Naive B cell (primary cell): Measurements from ENCODE around the gene SPATA17. TPM values are rescaled to one million over a fixed set of nuclear protein-coding genes. Genes with fewer than 3 reads are reported as not detected.

ENCODE experiments used
- ATAC-seq, 2 donors: fragments of 150-1000 bp; cut with Tn5 transposase; 2 replicates each; pipeline ENCODE4 v1.10.0; 2021; ENCODE audit warnings: low read depth in 2 of 2, mild to moderate bottlenecking in 2 of 2, moderate library complexity in 2 of 2
- DNase-seq: peaks from one replicate; pipeline ENCODE4 v3.0.0; 2022
- H3K27ac Mint-ChIP-seq, 6 donors: one replicate each; pipeline ENCODE4 v1.8.0; 2020 to 2022; ENCODE audit warnings: mild to moderate bottlenecking in 6 of 6, mixed read lengths in 6 of 6, moderate library complexity in 5 of 6, inconsistent platforms in 2 of 6
- H3K27me3 Mint-ChIP-seq, 3 donors: one replicate each; pipeline ENCODE4 v1.8.0; 2021 to 2022; ENCODE audit warnings: mixed read lengths in 3 of 3, mild to moderate bottlenecking in 1 of 3
- H3K36me3 Mint-ChIP-seq, 2 donors: one replicate each; pipeline ENCODE4 v1.8.0; 2020 to 2022; ENCODE audit warnings: mixed read lengths in 2 of 2, inconsistent platforms in 1 of 2, mild to moderate bottlenecking in 1 of 2
- H3K4me1 Mint-ChIP-seq, 3 donors: one replicate each; pipeline ENCODE4 v1.8.0; 2020 to 2022; ENCODE audit warnings: mixed read lengths in 3 of 3, inconsistent platforms in 1 of 3, mild to moderate bottlenecking in 1 of 3, moderate library complexity in 1 of 3
- H3K4me3 Mint-ChIP-seq, 8 donors: one replicate each; pipeline ENCODE4 v1.8.0; 2020 to 2022; ENCODE audit warnings: mild to moderate bottlenecking in 8 of 8, mixed read lengths in 8 of 8, moderate library complexity in 8 of 8, inconsistent platforms in 2 of 8
- H3K9me3 Mint-ChIP-seq, 7 donors: one replicate each; pipeline ENCODE4 v1.8.0; 2020 to 2022; ENCODE audit warnings: mixed read lengths in 7 of 7, mild to moderate bottlenecking in 5 of 7, inconsistent platforms in 2 of 7, moderate library complexity in 1 of 7
- polyA plus RNA-seq, 6 donors: library from polyadenylated mRNA; unstranded; fragments of 300-500 nt; fragmentation: Illumina TruSeq; gene quantifications; one replicate each; pipeline ENCODE4 v1.2.3, GENCODE V29; 2021; ENCODE audit warnings: low read depth in 6 of 6

The SPATA17 gene
- polyA plus RNA-seq, 6 donors from 2014 or later: not detected

- H3K27me3 Mint-ChIP-seq: peaks cover 0 to under 1% (median 0%) of the 10 kb centered on the region in 3 donors
- no peaks in the 10 kb centered on the region for H3K36me3 Mint-ChIP-seq
- ATAC-seq (no peak), DNase-seq (no peak)
- no peaks in the 10 kb centered on the region for H3K4me1 Mint-ChIP-seq
- no peak overlapping the region for H3K27ac Mint-ChIP-seq
- H3K4me3 Mint-ChIP-seq: no peak overlapping the region
- H3K9me3 Mint-ChIP-seq: peaks cover 0 to 4% (median 2%) of the 10 kb centered on the region in 7 donors
These were observed 286.2 kb downstream of the SPATA17 start for GRCh38 chr1:217917281-217917887.

- Mint-ChIP-seq H3K4me3 (no peak overlapping the region), H3K27me3 (peaks cover 7 to 10% (median 9%) of the 10 kb centered on the region in 3 donors), H3K4me1 (no peaks in the 10 kb centered on the region), H3K27ac (no peak overlapping the region), H3K9me3 (peaks cover 0 to 6% (median 1%) of the 10 kb centered on the region in 7 donors), H3K36me3 (no peaks in the 10 kb centered on the region)
- ATAC-seq: no peak
- DNase-seq: no peak
These were observed 288.7 kb downstream of the SPATA17 start for GRCh38 chr1:217919683-217920388.

Other genes starting within 250 kb of the SPATA17 start
- 1 to 10 TPM; 1.6 to 5.3 (median 3.1) TPM for gene GPATCH2, start 254 bp upstream of the SPATA17 start, polyA plus RNA-seq